GM12873 (cell line): ENCODE results near the gene SULT2B1.

Experiments used
- CTCF ChIP-seq: IDR thresholded peaks from 2 replicates; pipeline ENCODE4 v1.5.1; 2012; ENCODE audit warnings: low read depth, mild to moderate bottlenecking, moderate library complexity, low read length, control low read depth; ENCODE audit not compliant: insufficient read depth; ENCODE audit errors: missing control alignments

Gene SULT2B1

GRCh38 chr19:48571378-48572162 is 19.6 kb downstream of the SULT2B1 start:
- no peak for TF ChIP-seq CTCF

DNA sequence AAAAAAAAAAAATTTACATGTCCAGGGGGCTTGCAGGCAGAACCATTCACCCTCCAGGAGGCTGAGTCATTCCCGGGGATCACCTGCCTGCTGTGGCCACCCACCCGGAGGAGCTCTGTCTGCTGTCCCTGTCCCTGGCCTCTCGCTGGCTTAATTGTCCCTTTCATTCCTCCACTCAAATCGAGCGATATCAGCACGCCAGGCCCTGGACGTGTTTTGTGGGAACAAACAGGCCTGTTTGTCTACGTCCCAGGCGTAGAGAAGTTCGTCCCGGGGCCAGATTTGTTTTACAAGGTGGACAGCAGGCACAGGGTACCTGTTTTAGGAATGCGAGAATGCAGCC is 21.2 kb downstream of the SULT2B1 start:
- no peak for TF ChIP-seq CTCF

- no peak for TF ChIP-seq CTCF
These were observed 24.1 kb downstream of the SULT2B1 start for GRCh38 chr19:48575931-48576622.

GRCh38 chr19:48578891-48579290 is 26.9 kb downstream of the SULT2B1 start:
- TF ChIP-seq CTCF, result no peak

DNA sequence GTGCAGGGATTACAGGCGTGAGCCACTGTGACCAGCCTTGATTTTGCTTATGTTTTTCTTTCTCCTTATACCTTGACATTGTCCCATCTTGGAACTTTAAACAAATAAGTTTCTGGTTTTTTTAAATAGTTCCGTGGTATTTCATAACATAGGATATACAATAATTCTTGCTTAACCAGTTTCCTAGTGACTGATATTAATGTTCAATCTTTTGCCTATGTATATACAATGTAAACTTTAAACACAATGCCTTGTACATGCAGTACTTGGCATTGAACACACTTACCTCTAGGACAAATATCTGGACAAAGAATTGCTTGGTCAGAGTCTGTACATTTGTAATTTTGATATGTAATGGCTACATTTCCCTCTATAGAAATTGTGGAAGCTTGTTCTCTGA is 30.2 kb downstream of the SULT2B1 start:
- no peak for TF ChIP-seq CTCF

DNA sequence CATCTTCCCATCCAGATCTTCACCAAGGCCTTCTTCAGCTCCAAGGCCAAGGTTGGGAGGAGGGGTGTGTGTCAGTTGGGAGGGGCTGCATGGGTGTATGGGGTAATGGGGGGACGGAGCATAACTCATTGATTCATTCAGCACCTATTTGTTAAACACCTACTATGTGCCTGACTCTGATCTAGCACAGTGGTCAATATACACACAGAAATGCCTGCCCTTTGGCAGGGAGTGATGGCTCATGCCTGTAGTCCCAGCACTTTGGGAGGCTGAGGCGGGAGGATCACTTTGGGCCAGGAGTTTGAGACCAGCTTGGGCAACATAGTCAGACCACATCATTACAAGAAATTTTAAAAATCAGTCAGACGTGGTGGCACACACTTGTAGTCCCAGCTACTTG is 35.4 kb downstream of the SULT2B1 start:
- no peak for TF ChIP-seq CTCF

DNA sequence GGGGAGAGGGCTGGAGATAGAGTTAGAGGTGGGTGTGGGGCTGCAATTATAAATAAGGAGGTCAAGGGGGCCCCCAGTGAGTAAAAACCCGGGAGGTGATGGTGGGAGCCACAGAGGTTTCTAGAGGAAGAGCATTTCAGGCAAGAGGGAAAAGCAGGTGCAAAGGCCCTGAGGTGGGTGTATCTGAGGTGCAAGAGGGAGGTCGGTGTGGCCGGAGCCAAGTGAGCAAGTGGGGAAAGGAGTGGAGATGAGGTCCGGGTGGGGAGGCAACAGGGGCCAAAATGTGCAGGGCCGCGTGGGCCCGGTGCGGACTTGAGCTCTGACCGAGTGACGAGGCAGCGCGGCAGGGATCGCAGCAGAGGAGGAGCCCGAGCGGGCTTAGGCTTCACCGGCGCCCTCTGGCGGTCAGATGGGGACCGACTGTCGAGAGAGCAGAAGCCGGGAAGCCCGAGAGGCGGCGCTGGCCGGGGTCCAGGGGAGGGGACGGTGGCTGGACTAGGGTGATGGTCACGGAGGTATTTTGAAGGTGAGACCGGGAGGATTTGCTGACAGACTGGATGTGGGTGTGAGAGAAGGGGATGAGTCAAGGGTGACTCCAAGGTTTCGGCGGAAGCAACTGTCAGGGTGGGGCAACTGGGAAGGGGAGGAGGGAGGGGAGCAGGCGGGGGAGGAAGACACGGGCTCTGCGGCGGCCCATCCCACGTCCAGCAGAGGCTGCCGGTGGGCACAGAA is 36.9 kb downstream of the SULT2B1 start:
- peak; percentile 94 for TF ChIP-seq CTCF
